Activated CD4-positive, alpha-beta T cell treated with anti-CD3 and anti-CD28 coated beads for 36 hours (primary cell): ENCODE data around the gene EPHA1. TPM values are rescaled to one million over a fixed set of nuclear protein-coding genes. Genes with fewer than 3 reads are reported as not detected.
A peak's percentile ranks its signal among the peaks of the same experiment; 100 is the strongest.

Experiments
- ATAC-seq: fragments of 200-7000 bp; cut with Tn5 transposase; one replicate; pipeline ENCODE4 v1.10.0; 2021; ENCODE audit warnings: mild to moderate bottlenecking, moderate library complexity
- CTCF ChIA-PET: fragments of 350-600 bp; sonication (Branson Sonifier 250); formaldehyde crosslinking; loops from one replicate; lab custom pipeline; 2021; ENCODE audit warnings: antibody characterized with exemption; lab: Charles Lee
- POLR2A ChIA-PET: fragments of 350-600 bp; sonication (Branson Sonifier 250); formaldehyde crosslinking; loops from one replicate; lab custom pipeline; 2021; ENCODE audit warnings: antibody characterized with exemption, inconsistent platforms; lab: Charles Lee
- DNase-seq: peaks from one replicate; pipeline ENCODE4 v3.0.0-alpha.2; 2020
- H3K27ac Mint-ChIP-seq: one replicate; pipeline ENCODE4 v1.8.0; 2021; ENCODE audit warnings: mixed read lengths
- H3K27me3 Mint-ChIP-seq: one replicate; pipeline ENCODE4 v1.8.0; 2021; ENCODE audit warnings: mixed read lengths
- H3K36me3 Mint-ChIP-seq: one replicate; pipeline ENCODE4 v1.8.0; 2021; ENCODE audit warnings: low read depth, mixed read lengths
- H3K4me1 Mint-ChIP-seq: one replicate; pipeline ENCODE4 v1.8.0; 2021; ENCODE audit warnings: mixed read lengths
- H3K4me3 Mint-ChIP-seq: one replicate; pipeline ENCODE4 v1.8.0; 2021; ENCODE audit warnings: mild to moderate bottlenecking, moderate library complexity, mixed read lengths
- H3K9me3 Mint-ChIP-seq: one replicate; pipeline ENCODE4 v1.8.0; 2021; ENCODE audit warnings: low read depth, mixed read lengths
- intact Hi-C, 2 experiments: fragments of 100-400 bp; cut with DNase I in 1 of 2; cut with micrococcal nuclease in 1 of 2; formaldehyde crosslinking; loops; one replicate each; pipeline versions ENCODE4 v1.14.2 to v1.15.1; 2022 to 2024; cut with DNase I, micrococcal nuclease
- total RNA-seq, 2 experiments: library from RNA; stranded (reverse); gene quantifications; one replicate each; pipeline ENCODE4 v1.2.3, GENCODE V29; 2021

Gene EPHA1
- total RNA-seq = 1 to 10 TPM; 2.4 to 2.8 TPM

GRCh38 chr7:143408686-143409561 lies at the start of gene EPHA1:
Gene EPHA1, minus strand, starts transcription at chr7:143408856. Its CDS starts 51 bp downstream, at chr7:143408805.
- DNase-seq (peak; percentile 63), ATAC-seq (peak; percentile 69)
- no peaks in the 10 kb centered on the region for H3K27me3 Mint-ChIP-seq
- ChIA-PET POLR2A (interaction anchor here (0.5 kb wide), 1 partner anchor 113 kb away, joined by 3 read pairs; no protein-coding TSS in a partner anchor), CTCF (interaction anchor here (1.0 to 2.9 kb wide), 4 partner anchors 18 to 168 kb away, joined by 3 to 11 read pairs (median 3); no protein-coding TSS in a partner anchor)
- peaks cover 54% of the 10 kb centered on the region for H3K4me1 Mint-ChIP-seq
- H3K27ac Mint-ChIP-seq = peak within 1 kb of the TSS; percentile 68
- H3K36me3 Mint-ChIP-seq = no peaks in the 10 kb centered on the region
- H3K4me3 Mint-ChIP-seq = peak within 1 kb of the TSS; percentile 72
- intact Hi-C loops = loop anchor here (1.0 to 2.0 kb wide), 4 partner anchors 23 to 168 kb away; partner anchors contain the start of gene ZYX (in 1 of the 2)
- no peaks in the 10 kb centered on the region for H3K9me3 Mint-ChIP-seq

DNA sequence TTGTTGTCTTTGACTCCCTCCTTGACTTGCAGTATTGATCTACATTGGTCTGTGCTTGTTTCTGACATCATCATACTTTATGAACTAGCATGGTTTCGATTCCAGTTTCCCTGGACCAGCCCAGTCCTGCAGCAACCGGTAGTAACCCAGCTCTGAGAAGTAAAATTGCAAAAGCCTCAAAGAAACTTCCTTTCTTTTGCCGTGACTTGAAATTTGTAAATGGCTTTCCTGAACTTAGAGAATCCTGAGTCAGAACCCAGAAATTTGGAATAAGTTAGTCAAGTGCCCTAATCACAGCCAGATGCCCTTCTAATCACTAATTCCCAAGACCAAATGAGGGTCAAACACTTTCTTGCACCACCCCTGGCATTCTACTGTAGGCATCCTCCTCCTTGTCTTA lies 49.6 kb upstream of the EPHA1 start:
- CTCF ChIA-PET = interaction anchor here (1.0 kb wide), 1 partner anchor 11 kb away, joined by 3 read pairs; no protein-coding TSS in a partner anchor
- Mint-ChIP-seq H3K36me3 (peaks cover 3% of the 10 kb centered on the region), H3K27me3 (no peaks in the 10 kb centered on the region), H3K27ac (no peak overlapping the region), H3K4me1 (peaks cover 2% of the 10 kb centered on the region), H3K9me3 (peaks cover 3% of the 10 kb centered on the region), H3K4me3 (no peak overlapping the region)
- ATAC-seq (no peak), DNase-seq (no peak)
- intact Hi-C loops = no loop called here
- POLR2A ChIA-PET = no interaction called here

- Mint-ChIP-seq H3K4me1 (peaks cover 9% of the 10 kb centered on the region), H3K27me3 (no peaks in the 10 kb centered on the region), H3K4me3 (no peak overlapping the region), H3K9me3 (peaks cover 3% of the 10 kb centered on the region), H3K27ac (no peak overlapping the region), H3K36me3 (peaks cover 3% of the 10 kb centered on the region)
- no peak for DNase-seq
- POLR2A ChIA-PET = no interaction called here
- CTCF ChIA-PET = interaction anchor here (0.9 to 1.0 kb wide), 2 partner anchors 10 to 24 kb away, joined by 3 to 4 read pairs; no protein-coding TSS in a partner anchor
- ATAC-seq = no peak
- intact Hi-C loops = no loop called here
These were observed 48.5 kb upstream of the EPHA1 start for GRCh38 chr7:143456992-143457793.

DNA sequence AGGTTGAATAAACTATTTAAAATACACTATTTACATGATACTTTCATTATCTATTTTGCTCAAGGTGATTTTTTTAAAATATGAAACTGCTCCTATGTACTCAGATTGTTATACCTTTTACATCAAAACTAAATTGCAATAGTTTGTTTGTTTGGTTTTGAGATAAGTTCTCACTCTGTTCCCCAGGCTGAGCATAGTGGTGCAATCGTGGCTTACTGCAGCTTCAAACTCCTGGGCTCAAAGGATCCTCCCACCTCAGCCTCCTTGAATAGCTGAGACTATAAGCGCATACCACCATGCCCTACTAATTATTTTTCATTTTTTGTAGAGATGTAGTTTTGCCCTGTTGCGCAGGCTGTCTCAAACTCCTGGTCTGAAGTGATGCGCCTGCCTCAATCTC lies 47.3 kb upstream of the EPHA1 start:
- ATAC-seq (no peak), DNase-seq (no peak)
- Mint-ChIP-seq H3K27me3 (no peaks in the 10 kb centered on the region), H3K9me3 (no peaks in the 10 kb centered on the region), H3K27ac (no peak overlapping the region), H3K36me3 (no peaks in the 10 kb centered on the region), H3K4me1 (peaks cover 7% of the 10 kb centered on the region), H3K4me3 (no peak overlapping the region)
- ChIA-PET CTCF (interaction anchor here (1.0 kb wide), 1 partner anchor 25 kb away, joined by 4 read pairs; no protein-coding TSS in a partner anchor), POLR2A (interaction anchor here (0.7 kb wide), 1 partner anchor 73 kb away, joined by 3 read pairs; no protein-coding TSS in a partner anchor)
- intact Hi-C loops = no loop called here

GRCh38 chr7:143455491-143455890 lies 46.8 kb upstream of the EPHA1 start:
- ATAC-seq = no peak
- no peak for DNase-seq
- ChIA-PET CTCF (no interaction called here), POLR2A (interaction anchor here (0.7 kb wide), 1 partner anchor 73 kb away, joined by 3 read pairs; no protein-coding TSS in a partner anchor)
- Mint-ChIP-seq H3K27ac (no peak overlapping the region), H3K4me1 (peaks cover 7% of the 10 kb centered on the region), H3K4me3 (no peak overlapping the region), H3K27me3 (no peaks in the 10 kb centered on the region), H3K9me3 (no peaks in the 10 kb centered on the region), H3K36me3 (no peaks in the 10 kb centered on the region)
- intact Hi-C loops = no loop called here

DNA sequence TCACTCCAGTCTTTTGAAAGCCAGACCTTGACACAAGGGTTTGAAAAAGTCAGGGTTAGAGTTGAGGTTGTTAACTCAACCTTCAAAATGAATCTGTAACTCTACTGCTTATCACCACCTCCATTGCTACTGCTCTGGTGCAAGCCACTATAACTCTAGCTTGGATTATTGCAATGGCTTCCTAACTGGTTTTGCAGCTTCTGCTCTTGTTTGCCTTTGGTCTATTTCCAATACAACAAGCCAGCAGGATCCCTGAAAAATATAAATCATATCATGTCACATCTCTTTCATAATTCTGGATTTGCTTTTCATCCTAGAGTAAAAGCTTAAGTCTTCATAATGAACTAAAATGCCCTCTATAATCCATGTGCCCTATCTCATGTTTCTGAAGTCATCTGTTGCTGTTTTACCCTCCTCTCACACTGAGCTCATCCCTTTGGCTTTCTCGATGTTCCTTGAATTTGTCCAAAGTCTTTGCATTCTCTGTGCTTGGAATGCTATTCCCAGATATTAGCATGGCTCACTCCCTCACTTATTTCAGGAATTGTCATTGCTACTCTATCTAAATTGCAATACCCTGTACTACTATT lies 45.5 kb upstream of the EPHA1 start:
- intact Hi-C loops = no loop called here
- peaks cover 7% of the 10 kb centered on the region for H3K4me1 Mint-ChIP-seq
- DNase-seq (no peak), ATAC-seq (no peak)
- H3K4me3 Mint-ChIP-seq = no peak overlapping the region
- no peaks in the 10 kb centered on the region for H3K9me3 Mint-ChIP-seq
- no peaks in the 10 kb centered on the region for H3K27me3 Mint-ChIP-seq
- no peak overlapping the region for H3K27ac Mint-ChIP-seq
- ChIA-PET POLR2A (no interaction called here), CTCF (interaction anchor here (0.7 kb wide), 1 partner anchor 10 kb away, joined by 3 read pairs; no protein-coding TSS in a partner anchor)
- H3K36me3 Mint-ChIP-seq = no peaks in the 10 kb centered on the region

GRCh38 chr7:143452495-143452894 lies 43.8 kb upstream of the EPHA1 start:
- Mint-ChIP-seq H3K36me3 (no peaks in the 10 kb centered on the region), H3K4me3 (no peak overlapping the region), H3K27me3 (no peaks in the 10 kb centered on the region), H3K4me1 (peaks cover 7% of the 10 kb centered on the region), H3K9me3 (no peaks in the 10 kb centered on the region), H3K27ac (no peak overlapping the region)
- ATAC-seq (no peak), DNase-seq (no peak)
- ChIA-PET CTCF (interaction anchor here (1.2 kb wide), 1 partner anchor 35 kb away, joined by 4 read pairs; no protein-coding TSS in a partner anchor), POLR2A (no interaction called here)
- intact Hi-C loops = no loop called here

DNA sequence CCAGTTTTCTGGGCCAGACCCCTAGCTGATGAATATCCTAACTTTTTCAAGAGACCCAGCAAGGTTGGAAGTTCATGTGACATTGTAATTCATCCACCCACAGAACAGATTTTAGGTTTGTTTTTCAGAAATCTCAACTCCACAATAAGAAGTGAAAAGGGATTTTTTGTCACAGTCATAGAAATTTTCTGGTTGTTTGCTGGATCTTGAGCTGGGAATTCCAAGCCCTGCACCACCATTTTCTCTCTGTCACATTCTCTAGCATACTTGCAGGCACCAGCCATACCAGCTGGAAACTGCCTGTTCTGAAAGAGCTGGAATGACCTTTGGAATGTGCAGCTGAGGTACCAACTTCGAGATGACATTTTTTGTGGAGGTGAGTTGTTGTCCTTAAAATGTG lies 43.1 kb upstream of the EPHA1 start:
- intact Hi-C loops = no loop called here
- Mint-ChIP-seq H3K9me3 (no peaks in the 10 kb centered on the region), H3K36me3 (no peaks in the 10 kb centered on the region), H3K27me3 (no peaks in the 10 kb centered on the region), H3K4me1 (peaks cover 7% of the 10 kb centered on the region), H3K4me3 (no peak overlapping the region), H3K27ac (no peak overlapping the region)
- DNase-seq = no peak
- ATAC-seq = no peak
- CTCF ChIA-PET = interaction anchor here (0.9 to 1.2 kb wide), 2 partner anchors 36 to 236 kb away, joined by 4 read pairs; no protein-coding TSS in a partner anchor
- POLR2A ChIA-PET = no interaction called here

GRCh38 chr7:143451122-143451521 lies 42.5 kb upstream of the EPHA1 start:
- Mint-ChIP-seq H3K27ac (no peak overlapping the region), H3K36me3 (no peaks in the 10 kb centered on the region), H3K4me3 (no peak overlapping the region), H3K4me1 (peaks cover 7% of the 10 kb centered on the region), H3K27me3 (no peaks in the 10 kb centered on the region), H3K9me3 (no peaks in the 10 kb centered on the region)
- DNase-seq (no peak), ATAC-seq (no peak)
- ChIA-PET CTCF (interaction anchor here (0.9 to 1.2 kb wide), 2 partner anchors 37 to 235 kb away, joined by 4 read pairs; no protein-coding TSS in a partner anchor), POLR2A (no interaction called here)
- intact Hi-C loops = no loop called here

DNA sequence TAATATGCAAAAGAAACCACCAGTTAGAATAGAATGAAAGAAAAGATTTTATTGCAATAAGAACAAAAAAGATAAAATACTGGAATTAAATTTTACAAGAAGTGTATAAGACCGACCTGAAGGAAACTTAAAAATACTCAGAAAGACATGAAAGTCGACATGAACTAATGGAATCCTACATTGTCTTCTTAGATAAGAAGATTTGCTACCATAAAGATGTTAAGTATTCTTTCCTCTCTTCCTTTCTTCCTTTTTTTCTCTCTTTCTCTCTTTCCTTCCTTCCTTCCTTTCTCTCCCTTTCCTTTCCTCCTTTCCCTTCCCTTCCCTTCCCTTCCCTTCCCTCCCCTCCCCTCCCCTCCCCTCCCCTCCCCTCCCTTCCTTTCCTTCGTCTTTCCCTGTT lies 41.1 kb upstream of the EPHA1 start:
- Mint-ChIP-seq H3K4me3 (no peak overlapping the region), H3K4me1 (peaks cover 7% of the 10 kb centered on the region), H3K27me3 (no peaks in the 10 kb centered on the region), H3K36me3 (no peaks in the 10 kb centered on the region), H3K27ac (no peak overlapping the region), H3K9me3 (no peaks in the 10 kb centered on the region)
- intact Hi-C loops = no loop called here
- DNase-seq = no peak
- ATAC-seq = no peak
- ChIA-PET CTCF (interaction anchor here (0.6 to 1.5 kb wide), 2 partner anchors 85 to 235 kb away, joined by 3 to 4 read pairs; no protein-coding TSS in a partner anchor), POLR2A (no interaction called here)
